Left lung (tissue), 10 donors: ENCODE data around the gene ARHGEF16. TPM values are rescaled to one million over a fixed set of nuclear protein-coding genes. Genes with fewer than 3 reads are reported as not detected.

Source experiments
- ATAC-seq: fragments of 200-7000 bp; cut with Tn5 transposase; one replicate; pipeline ENCODE4 v1.9.1; 2020; ENCODE audit warnings: moderate library complexity
- DNase-seq, 4 donors: peaks; one replicate each; pipeline ENCODE4 v3.0.0-alpha.2; 2013 to 2020
- H3K27ac ChIP-seq, 2 donors: fragments of 200-600 bp; sonication (generic) in 1 of 2; one replicate each; pipeline versions ENCODE4 v1.5.0 to v1.8.0; 2020 to 2021
- H3K27me3 ChIP-seq, 2 donors: fragments of 200-600 bp; sonication (generic) in 1 of 2; one replicate each; pipeline versions ENCODE4 v1.5.0 to v1.8.0; 2020 to 2021
- H3K36me3 ChIP-seq, 2 donors: fragments of 200-600 bp; sonication (generic) in 1 of 2; one replicate each; pipeline versions ENCODE4 v1.5.0 to v1.8.0; 2020 to 2021
- H3K4me1 ChIP-seq, 2 donors: fragments of 200-600 bp; one replicate each; pipeline ENCODE4 v1.8.0; 2021
- H3K4me3 ChIP-seq, 2 donors: fragments of 200-600 bp; sonication (generic) in 1 of 2; one replicate each; pipeline versions ENCODE4 v1.5.0 to v1.8.0; 2020 to 2021; ENCODE audit warnings: mild to moderate bottlenecking in 1 of 2
- H3K9me3 ChIP-seq, 2 donors: fragments of 200-600 bp; sonication (generic) in 1 of 2; one replicate each; pipeline versions ENCODE4 v1.5.0 to v1.8.0; 2020 to 2021
- intact Hi-C, 2 donors: fragments of 100-400 bp; cut with DNase I; formaldehyde crosslinking; loops; one replicate each; pipeline versions ENCODE4 v1.11.2 to v1.14.2; 2022
- polyA plus RNA-seq, 6 donors: library from polyadenylated mRNA; unstranded; fragments of 120-200 nt; gene quantifications; one replicate each; pipeline ENCODE4 v1.2.1, GENCODE V29; 2013; ENCODE audit not compliant: insufficient read length in 6 of 6
- total RNA-seq, 2 donors: library from RNA; stranded (reverse); fragmentation: NEBNext Ultra II Directional; extraction: Animal tissue kit (Norgen Biotek cat#: 25700); gene quantifications; one replicate each; pipeline ENCODE4 v1.2.1, GENCODE V29; 2021
- TF ChIP-seq, protein P1 (sequence below), 2 donors: fragments of 200-600 bp; sonication (generic) in 1 of 2; IDR thresholded peaks; one replicate each; pipeline versions ENCODE4 v1.5.0 to v1.8.0; 2021; ENCODE audit warnings: antibody characterized with exemption in 2 of 2
- donor health status: DM: no; HTN: yes; CAD: no.
- donor health status: DM: no; HTN: no; CAD: no.

The ARHGEF16 gene
- total and polyA plus RNA-seq, 8 donors, result 8.3 to 11.8 (median 9.7) TPM

GRCh38 chr1:3433596-3434320 lies 20.7 kb upstream of the ARHGEF16 start:
- intact Hi-C loops, result no loop called here
- no peak for ATAC-seq
- Histone ChIP-seq H3K9me3 (no peaks in the 10 kb centered on the region), H3K36me3 (no peaks in the 10 kb centered on the region), H3K4me3 (no peak overlapping the region), H3K4me1 (no peaks in the 10 kb centered on the region), H3K27ac (no peak overlapping the region), H3K27me3 (peaks cover 0 to 33% of the 10 kb centered on the region in 2 donors)
- TF ChIP-seq, protein P1, sequence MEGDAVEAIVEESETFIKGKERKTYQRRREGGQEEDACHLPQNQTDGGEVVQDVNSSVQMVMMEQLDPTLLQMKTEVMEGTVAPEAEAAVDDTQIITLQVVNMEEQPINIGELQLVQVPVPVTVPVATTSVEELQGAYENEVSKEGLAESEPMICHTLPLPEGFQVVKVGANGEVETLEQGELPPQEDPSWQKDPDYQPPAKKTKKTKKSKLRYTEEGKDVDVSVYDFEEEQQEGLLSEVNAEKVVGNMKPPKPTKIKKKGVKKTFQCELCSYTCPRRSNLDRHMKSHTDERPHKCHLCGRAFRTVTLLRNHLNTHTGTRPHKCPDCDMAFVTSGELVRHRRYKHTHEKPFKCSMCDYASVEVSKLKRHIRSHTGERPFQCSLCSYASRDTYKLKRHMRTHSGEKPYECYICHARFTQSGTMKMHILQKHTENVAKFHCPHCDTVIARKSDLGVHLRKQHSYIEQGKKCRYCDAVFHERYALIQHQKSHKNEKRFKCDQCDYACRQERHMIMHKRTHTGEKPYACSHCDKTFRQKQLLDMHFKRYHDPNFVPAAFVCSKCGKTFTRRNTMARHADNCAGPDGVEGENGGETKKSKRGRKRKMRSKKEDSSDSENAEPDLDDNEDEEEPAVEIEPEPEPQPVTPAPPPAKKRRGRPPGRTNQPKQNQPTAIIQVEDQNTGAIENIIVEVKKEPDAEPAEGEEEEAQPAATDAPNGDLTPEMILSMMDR (IDR thresholded peaks at IDR 0.05), result no peak
- peak in 1 of 4 donors; percentile 63 for DNase-seq

DNA sequence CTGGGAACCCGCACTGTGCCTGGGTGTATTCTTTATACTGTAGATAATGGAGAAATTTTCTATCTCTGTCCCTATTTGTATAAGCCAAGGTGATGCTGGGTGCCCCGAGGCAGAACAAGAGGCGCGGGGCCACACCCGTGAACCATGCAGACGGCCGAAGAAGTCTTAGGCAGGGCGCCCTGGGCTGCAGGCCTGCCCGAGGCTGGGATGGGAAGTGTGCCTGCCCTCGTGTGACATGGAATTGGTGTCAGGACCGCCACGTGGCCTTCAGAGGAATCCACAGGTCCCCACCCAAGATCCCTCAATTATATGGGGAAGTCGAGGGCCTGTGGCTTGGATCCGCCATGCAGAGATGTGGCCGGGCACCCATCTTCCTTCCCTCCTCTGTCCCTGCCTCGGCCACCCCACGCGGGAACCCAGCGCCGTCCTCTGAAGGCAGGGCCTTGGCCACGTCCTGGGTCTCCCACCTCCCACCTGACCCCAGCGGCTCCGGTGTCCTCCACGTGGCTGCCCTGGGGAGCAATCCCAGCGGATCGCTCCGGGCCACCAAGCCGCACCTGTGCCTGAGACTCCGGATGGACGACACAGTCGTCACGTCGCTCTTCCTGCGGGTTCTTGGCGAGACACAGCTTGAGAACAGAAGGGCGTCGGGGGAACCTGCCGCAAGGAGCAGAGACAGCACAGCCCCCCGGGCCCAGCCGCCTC lies 19.9 kb upstream of the ARHGEF16 start:
- Histone ChIP-seq H3K4me3 (no peak overlapping the region), H3K27me3 (peaks cover 0 to 41% of the 10 kb centered on the region in 2 donors), H3K9me3 (no peaks in the 10 kb centered on the region), H3K36me3 (no peaks in the 10 kb centered on the region), H3K27ac (no peak overlapping the region), H3K4me1 (no peaks in the 10 kb centered on the region)
- ATAC-seq, result no peak
- peak in 1 of 4 donors; percentile 79 for DNase-seq
- TF ChIP-seq, protein P1 (IDR thresholded peaks at IDR 0.05), result no peak
- intact Hi-C loops, result no loop called here

- ATAC-seq (no peak), DNase-seq (peak in 1 of 4 donors; percentile 53)
- TF ChIP-seq, protein P1 (IDR thresholded peaks at IDR 0.05), result no peak
Observed at GRCh38 chr1:3435666-3436065, 18.8 kb upstream of the ARHGEF16 start.

DNA sequence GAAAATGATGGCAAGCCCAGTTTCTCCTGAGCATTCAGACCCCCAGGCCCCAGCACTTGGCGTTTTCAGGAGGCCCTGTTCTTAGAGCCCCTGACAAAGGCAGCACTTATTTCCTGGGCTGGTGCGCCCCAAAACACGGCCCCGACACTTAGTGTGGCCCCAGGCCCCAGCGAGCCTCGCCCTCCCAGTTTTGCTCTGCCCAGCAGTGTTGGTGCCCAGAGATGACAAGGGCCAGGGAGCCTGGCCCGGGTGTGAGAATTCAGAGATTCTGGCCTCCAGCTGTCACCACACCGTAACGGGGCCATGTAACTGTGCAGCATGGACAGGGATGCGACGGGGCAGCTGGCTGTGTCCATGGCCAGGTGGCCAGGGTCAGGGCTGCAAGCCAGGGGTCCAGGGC lies 18.0 kb upstream of the ARHGEF16 start:
- TF ChIP-seq, protein P1 (IDR thresholded peaks at IDR 0.05), result no peak
- intact Hi-C loops, result no loop called here

More at GRCh38 chr1:3435666-3436065, 18.8 kb upstream of the ARHGEF16 start:
- H3K27ac ChIP-seq, result no peak overlapping the region
- intact Hi-C loops, result no loop called here
- H3K36me3 ChIP-seq, result no peaks in the 10 kb centered on the region
- H3K9me3 ChIP-seq, result no peaks in the 10 kb centered on the region
- H3K27me3 ChIP-seq, result peaks cover 0 to 48% of the 10 kb centered on the region in 2 donors
- H3K4me3 ChIP-seq, result no peak overlapping the region
- no peaks in the 10 kb centered on the region for H3K4me1 ChIP-seq

DNA sequence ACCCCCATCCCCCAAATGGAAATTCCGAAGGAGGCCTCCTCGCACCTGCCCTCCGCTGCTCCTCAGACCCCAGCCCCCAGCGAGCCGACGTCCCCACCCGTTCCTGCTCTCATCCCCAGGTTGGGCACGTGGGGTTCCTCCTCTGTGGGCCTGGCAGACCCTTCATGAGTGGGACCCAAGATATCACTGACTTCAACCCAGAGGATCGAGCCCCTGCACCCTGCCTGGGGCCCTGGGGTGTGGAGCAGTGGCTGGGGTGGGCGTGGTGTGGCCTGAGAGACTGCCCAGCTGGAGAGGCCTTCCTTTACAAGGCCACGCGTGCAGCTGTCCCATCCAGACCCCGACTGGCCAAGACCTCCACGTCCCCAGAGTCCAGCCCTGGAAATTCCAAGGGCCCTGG lies 17.6 kb upstream of the ARHGEF16 start:
- Histone ChIP-seq H3K27ac (no peak overlapping the region), H3K9me3 (no peaks in the 10 kb centered on the region), H3K4me3 (no peak overlapping the region), H3K36me3 (no peaks in the 10 kb centered on the region), H3K4me1 (no peaks in the 10 kb centered on the region), H3K27me3 (peaks cover 2 to 48% of the 10 kb centered on the region in 2 donors)
- ATAC-seq (no peak), DNase-seq (peak in 1 of 4 donors; percentile 65)
- intact Hi-C loops, result no loop called here
- TF ChIP-seq, protein P1 (IDR thresholded peaks at IDR 0.05), result no peak

More for the DNA sequence above, 18.0 kb upstream of the ARHGEF16 start:
- Histone ChIP-seq H3K27ac (no peak overlapping the region), H3K4me1 (no peaks in the 10 kb centered on the region), H3K36me3 (no peaks in the 10 kb centered on the region), H3K27me3 (peaks cover 0 to 48% of the 10 kb centered on the region in 2 donors), H3K9me3 (no peaks in the 10 kb centered on the region), H3K4me3 (no peak overlapping the region)
- DNase-seq, result peak in 1 of 4 donors; percentile 54
- ATAC-seq, result no peak
